LHCN-M2 (cell line): ENCODE results near the gene CCNL1. TPM values are rescaled to one million over a fixed set of nuclear protein-coding genes. Genes with fewer than 3 reads are reported as not detected.
"Not testable (repeated sequence)": the region's sequence is repeated elsewhere in the genome, so short reads cannot be mapped to it uniquely, and the experiment has no call there.

Experiments used
- DNase-seq: peaks from one replicate; pipeline ENCODE4 v3.0.0-alpha.2; 2012; ENCODE audit warnings: low read depth
- polyA plus RNA-seq: library from polyadenylated mRNA; unstranded; fragments of >200 nt; gene quantifications from one replicate; pipeline ENCODE4 v1.2.1, GENCODE V29; 2012; ENCODE audit warnings: missing spikeins
- total RNA-seq: library from RNA; depleted of rRNA; stranded (reverse); fragments of >200 nt; gene quantifications from 2 replicates; pipeline ENCODE4 v1.2.3, GENCODE V29; 2014; rRNA removed

CCNL1 gene
- total RNA-seq: 82.8 and 103 TPM in 2 replicates
- polyA plus RNA-seq: 14.7 TPM

- DNase-seq: peak; percentile 97
These were observed at the start of gene CCNL1 for GRCh38 chr3:157159762-157160657. Gene CCNL1, minus strand, starts transcription at chr3:157160147. Its CDS starts 53 bp downstream, at chr3:157160094.

GRCh38 chr3:157204880-157205279 is 44.9 kb upstream of the CCNL1 start:
- no peak for DNase-seq

GRCh38 chr3:157204431-157204830 is 44.5 kb upstream of the CCNL1 start:
- DNase-seq: peak; percentile 66

- peak; percentile 59 for DNase-seq
These were observed 41.8 kb upstream of the CCNL1 start for GRCh38 chr3:157201648-157202278.

GRCh38 chr3:157199841-157200240 is 39.9 kb upstream of the CCNL1 start:
- peak; percentile 36 for DNase-seq

- DNase-seq: peak; percentile 70
These were observed 36.0 kb upstream of the CCNL1 start for GRCh38 chr3:157195965-157196364.

GRCh38 chr3:157191149-157191548 is 31.2 kb upstream of the CCNL1 start:
- DNase-seq: not testable (repeated sequence)

- DNase-seq: no peak
These were observed 30.5 kb upstream of the CCNL1 start for GRCh38 chr3:157190380-157190872.

GRCh38 chr3:157188391-157188790 is 28.4 kb upstream of the CCNL1 start:
- no peak for DNase-seq

- DNase-seq: no peak
These were observed 22.9 kb upstream of the CCNL1 start for GRCh38 chr3:157182879-157183278.

- no peak for DNase-seq
These were observed 20.3 kb upstream of the CCNL1 start for GRCh38 chr3:157180262-157180661.

GRCh38 chr3:157179365-157179803 is 19.4 kb upstream of the CCNL1 start:
- DNase-seq: no peak

GRCh38 chr3:157178503-157179364 is 18.8 kb upstream of the CCNL1 start:
- DNase-seq: not testable (repeated sequence)

GRCh38 chr3:157177801-157178453 is 18.0 kb upstream of the CCNL1 start:
- not testable (repeated sequence) for DNase-seq

GRCh38 chr3:157176934-157177333 is 17.0 kb upstream of the CCNL1 start:
- no peak for DNase-seq

GRCh38 chr3:157175691-157176507 is 16.0 kb upstream of the CCNL1 start:
- DNase-seq: no peak

- DNase-seq: peak; percentile 100
These were observed 14.9 kb upstream of the CCNL1 start for GRCh38 chr3:157174649-157175498.

- DNase-seq: peak; percentile 34
These were observed 14.3 kb upstream of the CCNL1 start for GRCh38 chr3:157174290-157174648.

GRCh38 chr3:157173343-157173742 is 13.4 kb upstream of the CCNL1 start:
- not testable (repeated sequence) for DNase-seq
